Trophoblast cell (in vitro differentiated cells and primary cell): Measurements from ENCODE around the gene KCNAB2.

ENCODE experiments used
- DNase-seq, 2 donors: peaks; one replicate each; pipeline ENCODE4 v3.0.0-alpha.2; 2016
- H2AFZ ChIP-seq: 2 replicates; pipeline ENCODE4 v1.6.1; 2013; ENCODE audit warnings: low read length, moderate library complexity, mild to moderate bottlenecking; ENCODE audit not compliant: insufficient read depth, poor library complexity
- H2AK5ac ChIP-seq: 2 replicates; pipeline ENCODE4 v1.6.1; 2013; ENCODE audit warnings: mild to moderate bottlenecking, low read length
- H2BK120ac ChIP-seq: 2 replicates; pipeline ENCODE4 v1.6.1; 2013; ENCODE audit warnings: low read length, mild to moderate bottlenecking, moderate library complexity; ENCODE audit not compliant: insufficient read depth, poor library complexity
- H2BK12ac ChIP-seq: 2 replicates; pipeline ENCODE4 v1.6.1; 2013; ENCODE audit warnings: mild to moderate bottlenecking, low read length, moderate library complexity
- H2BK5ac ChIP-seq: 2 replicates; pipeline ENCODE4 v1.6.1; 2013; ENCODE audit warnings: low read length, low read depth, moderate library complexity, mild to moderate bottlenecking; ENCODE audit not compliant: poor library complexity
- H3K14ac ChIP-seq: 2 replicates; pipeline ENCODE4 v1.6.1; 2013; ENCODE audit warnings: mild to moderate bottlenecking, low read length
- H3K18ac ChIP-seq: 2 replicates; pipeline ENCODE4 v1.6.1; 2013; ENCODE audit warnings: mild to moderate bottlenecking, low read length
- H3K23ac ChIP-seq: 2 replicates; pipeline ENCODE4 v1.6.1; 2013; ENCODE audit warnings: low read length
- H3K27ac ChIP-seq: 2 replicates; pipeline ENCODE4 v1.5.1; 2013; ENCODE audit warnings: low read depth, mild to moderate bottlenecking, inconsistent platforms, low read length, moderate library complexity
- H3K27me3 ChIP-seq: 2 replicates; pipeline ENCODE4 v1.6.1; 2013; ENCODE audit warnings: inconsistent platforms, mild to moderate bottlenecking, low read length, moderate library complexity; ENCODE audit not compliant: insufficient read depth
- H3K36me3 ChIP-seq, 2 experiments: 1 replicate in 1 of 2; 2 replicates in 1 of 2; pipeline ENCODE4 v1.6.1; 2013; ENCODE audit warnings: low read length in 2 of 2, mild to moderate bottlenecking in 2 of 2, moderate library complexity in 1 of 2; ENCODE audit not compliant: insufficient read depth in 2 of 2, control insufficient read depth in 1 of 2
- H3K4ac ChIP-seq: 2 replicates; pipeline ENCODE4 v1.6.1; 2013; ENCODE audit warnings: low read depth, mild to moderate bottlenecking, low read length, moderate library complexity
- H3K4me1 ChIP-seq, 2 experiments: 1 replicate in 1 of 2; 2 replicates in 1 of 2; pipeline ENCODE4 v1.6.1; 2013; ENCODE audit warnings: low read length in 2 of 2, mild to moderate bottlenecking in 2 of 2, moderate library complexity in 1 of 2; ENCODE audit not compliant: insufficient read depth in 2 of 2, control insufficient read depth in 1 of 2
- H3K4me2 ChIP-seq: 2 replicates; pipeline ENCODE4 v1.6.1; 2013; ENCODE audit warnings: inconsistent platforms, mild to moderate bottlenecking, low read length, moderate library complexity
- H3K4me3 ChIP-seq: 2 replicates; pipeline ENCODE4 v1.5.1; 2013; ENCODE audit warnings: mild to moderate bottlenecking, low read depth, low read length, inconsistent platforms
- H3K79me1 ChIP-seq: one replicate; pipeline ENCODE4 v1.6.1; 2013; ENCODE audit warnings: low read length
- H3K79me2 ChIP-seq: 2 replicates; pipeline ENCODE4 v1.6.1; 2013; ENCODE audit warnings: low read length, mild to moderate bottlenecking; ENCODE audit not compliant: control insufficient read depth, insufficient read depth, poor library complexity
- H3K9ac ChIP-seq: 2 replicates; pipeline ENCODE4 v1.6.1; 2013; ENCODE audit warnings: mild to moderate bottlenecking, low read length
- H3K9me3 ChIP-seq: 2 replicates; pipeline ENCODE4 v1.6.1; 2013; ENCODE audit warnings: low read depth, mild to moderate bottlenecking, control low read depth, inconsistent platforms, low read length; ENCODE audit not compliant: insufficient read depth
- H4K12ac ChIP-seq: 2 replicates; pipeline ENCODE4 v1.6.1; 2013; ENCODE audit warnings: low read depth, mild to moderate bottlenecking, low read length, moderate library complexity
- H4K8ac ChIP-seq: 2 replicates; pipeline ENCODE4 v1.6.1; 2013; ENCODE audit warnings: low read depth, mild to moderate bottlenecking, low read length, moderate library complexity
- H4K91ac ChIP-seq: one replicate; pipeline ENCODE4 v1.6.1; 2013; ENCODE audit warnings: low read depth, mild to moderate bottlenecking, low read length, moderate library complexity
- WGBS: extraction: QIAGEN DNeasy Blood & Tissue Kit; methylation state at CpG from one replicate; pipeline ENCODE4 v1.1.7; 2013; ENCODE audit warnings: missing lambda C conversion rate; ENCODE audit not compliant: insufficient read length, insufficient coverage; ENCODE audit errors: extremely low coverage; 5-methylcytosine and 5-hydroxymethylcytosine counted together

Gene KCNAB2

DNA sequence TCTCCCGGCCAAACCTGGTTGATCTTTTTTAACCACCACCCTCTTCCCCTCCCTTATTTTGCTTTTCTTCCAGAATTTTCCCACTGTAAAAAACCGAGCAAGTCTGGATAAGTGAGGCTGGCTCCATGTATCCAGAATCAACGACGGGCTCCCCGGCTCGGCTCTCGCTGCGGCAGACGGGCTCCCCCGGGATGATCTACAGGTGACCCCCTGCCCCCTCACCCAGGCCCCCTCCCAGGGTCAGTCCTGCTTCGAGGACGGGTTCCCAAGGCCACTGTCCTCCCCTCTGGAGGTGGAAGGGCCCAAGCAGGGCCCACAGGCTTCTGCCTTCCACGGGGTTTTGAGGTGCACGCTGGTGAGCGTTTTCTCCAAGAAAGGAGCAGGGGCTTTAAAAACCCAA lies 5.2 kb upstream of the KCNAB2 start:
- Histone ChIP-seq H3K14ac (no peak overlapping the region), H3K4me1 (no peaks in the 10 kb centered on the region), H3K79me2 (no peaks in the 10 kb centered on the region), H3K9ac (no peak overlapping the region), H3K36me3 (no peaks in the 10 kb centered on the region), H4K12ac (no peak overlapping the region), H2AK5ac (no peak overlapping the region), H3K4me3 (no peak overlapping the region), H3K23ac (no peak overlapping the region), H3K79me1 (no peaks in the 10 kb centered on the region), H4K91ac (no peak overlapping the region), H3K4ac (no peak overlapping the region), H2BK120ac (no peak overlapping the region), H3K18ac (no peak overlapping the region), H2AFZ (no peak overlapping the region), H4K8ac (no peak overlapping the region), H2BK12ac (no peak overlapping the region), H3K4me2 (no peak overlapping the region), H3K27ac (no peak overlapping the region), H3K9me3 (no peaks in the 10 kb centered on the region), H3K27me3 (no peaks in the 10 kb centered on the region), H2BK5ac (no peak overlapping the region)
- DNase-seq = no peak
- no CpG with 5 or more reads among the region's 15 CpGs for WGBS

DNA sequence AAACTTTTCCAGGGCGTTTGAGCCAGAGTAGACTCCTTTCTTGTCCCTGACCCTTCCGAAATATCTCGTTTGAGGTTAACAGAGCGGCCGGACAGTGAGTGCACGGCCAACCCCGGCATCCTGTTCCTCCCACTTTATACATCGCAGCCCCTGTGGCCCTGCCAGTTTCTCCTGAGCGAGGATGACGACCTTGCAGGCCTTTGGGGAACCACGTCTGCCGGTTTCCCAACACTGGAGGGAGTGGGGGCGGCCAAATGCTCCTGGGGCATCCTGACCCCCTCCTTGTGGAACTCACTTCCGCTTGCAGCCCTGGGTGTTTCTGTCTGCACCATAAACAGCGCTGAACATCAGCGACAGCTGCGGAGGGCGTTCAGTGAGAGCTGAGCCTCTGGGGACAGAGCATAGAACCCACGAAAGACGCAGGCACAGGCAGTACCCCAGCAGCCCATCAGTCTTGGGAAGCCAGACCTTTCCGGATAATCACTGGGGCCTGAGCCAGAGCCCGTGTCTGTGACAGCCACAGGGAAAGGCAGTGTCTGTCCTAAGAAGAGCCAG lies 4.8 kb upstream of the KCNAB2 start:
- Histone ChIP-seq H3K9ac (no peak overlapping the region), H3K4ac (no peak overlapping the region), H3K9me3 (no peaks in the 10 kb centered on the region), H3K79me2 (no peaks in the 10 kb centered on the region), H3K27me3 (no peaks in the 10 kb centered on the region), H2AFZ (no peak overlapping the region), H2BK12ac (no peak overlapping the region), H3K4me1 (no peaks in the 10 kb centered on the region), H3K27ac (no peak overlapping the region), H3K4me3 (no peak overlapping the region), H3K23ac (no peak overlapping the region), H4K91ac (no peak overlapping the region), H2BK5ac (no peak overlapping the region), H3K36me3 (no peaks in the 10 kb centered on the region), H4K8ac (no peak overlapping the region), H3K4me2 (no peak overlapping the region), H2AK5ac (no peak overlapping the region), H2BK120ac (no peak overlapping the region), H3K14ac (no peak overlapping the region), H4K12ac (no peak overlapping the region), H3K79me1 (no peaks in the 10 kb centered on the region), H3K18ac (no peak overlapping the region)
- DNase-seq = no peak
- WGBS = no CpG with 5 or more reads among the region's 22 CpGs

- Histone ChIP-seq H2AFZ (no peak overlapping the region), H3K23ac (no peak overlapping the region), H4K8ac (no peak overlapping the region)
Measured at GRCh38 chr1:6041432-6042062, 4.1 kb upstream of the KCNAB2 start.

DNA sequence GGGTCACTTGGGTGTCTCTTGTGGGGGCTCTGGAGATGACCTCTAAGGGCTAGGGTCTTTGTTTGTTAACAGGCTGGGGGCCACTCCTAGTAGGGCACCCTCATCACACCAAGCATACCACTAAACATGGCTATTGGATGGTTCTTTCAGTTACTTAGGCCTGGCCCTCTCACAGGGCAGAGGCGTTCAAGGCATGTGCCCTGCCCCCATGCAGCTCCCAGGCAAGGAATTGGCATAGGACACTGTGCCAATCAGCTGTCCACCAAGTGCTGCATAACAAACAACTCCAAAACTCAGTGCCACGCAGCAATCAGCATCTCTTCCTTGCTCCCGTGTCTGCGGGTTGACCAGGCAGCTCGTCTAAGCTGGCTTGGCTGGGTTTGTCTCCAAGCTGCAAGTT lies 2.1 kb upstream of the KCNAB2 start:
- Histone ChIP-seq H3K36me3 (no peaks in the 10 kb centered on the region), H3K79me1 (no peaks in the 10 kb centered on the region), H4K8ac (no peak overlapping the region), H3K18ac (no peak overlapping the region), H3K9me3 (no peaks in the 10 kb centered on the region), H4K12ac (no peak overlapping the region), H3K9ac (no peak overlapping the region), H3K4me3 (no peak overlapping the region), H2AK5ac (no peak overlapping the region), H3K4me2 (no peak overlapping the region), H3K27ac (no peak overlapping the region), H3K27me3 (no peaks in the 10 kb centered on the region), H2BK5ac (no peak overlapping the region), H4K91ac (no peak overlapping the region), H2BK12ac (no peak overlapping the region), H2BK120ac (no peak overlapping the region), H2AFZ (no peak overlapping the region), H3K4ac (no peak overlapping the region), H3K79me2 (no peaks in the 10 kb centered on the region), H3K14ac (no peak overlapping the region), H3K4me1 (no peaks in the 10 kb centered on the region), H3K23ac (no peak overlapping the region)
- no CpG with 5 or more reads among the region's 5 CpGs for WGBS
- DNase-seq = no peak

More at GRCh38 chr1:6041432-6042062, 4.1 kb upstream of the KCNAB2 start:
- H3K9me3 ChIP-seq = no peaks in the 10 kb centered on the region
- no peak overlapping the region for H3K9ac ChIP-seq
- H3K79me2 ChIP-seq = no peaks in the 10 kb centered on the region
- DNase-seq = peak in 1 of 2 donors; percentile 42
- no CpG with 5 or more reads among the region's 20 CpGs for WGBS
- no peak overlapping the region for H3K27ac ChIP-seq
- H4K91ac ChIP-seq = no peak overlapping the region
- no peak overlapping the region for H3K14ac ChIP-seq
- no peak overlapping the region for H2BK12ac ChIP-seq
- H3K4ac ChIP-seq = no peak overlapping the region
- H3K4me3 ChIP-seq = no peak overlapping the region
- no peak overlapping the region for H4K12ac ChIP-seq
- no peak overlapping the region for H3K4me2 ChIP-seq
- H2BK120ac ChIP-seq = no peak overlapping the region
- H3K4me1 ChIP-seq = no peaks in the 10 kb centered on the region
- no peaks in the 10 kb centered on the region for H3K79me1 ChIP-seq
- no peak overlapping the region for H3K18ac ChIP-seq
- H3K27me3 ChIP-seq = no peaks in the 10 kb centered on the region
- no peak overlapping the region for H2BK5ac ChIP-seq
- H2AK5ac ChIP-seq = no peak overlapping the region
- H3K36me3 ChIP-seq = no peaks in the 10 kb centered on the region
